Esophagus squamous epithelium (tissue), 5 donors: ENCODE results near the gene DNAJC7. TPM values are rescaled to one million over a fixed set of nuclear protein-coding genes. Genes with fewer than 3 reads are reported as not detected.

Source experiments
- DNase-seq: peaks from one replicate; lab custom pipeline; 2025; lab: John Stamatoyannopoulos, UW
- H3K27ac ChIP-seq, 4 donors: fragments of 200-600 bp; sonication (generic); one replicate each; pipeline ENCODE4 v1.5.1; 2016 to 2019; ENCODE audit warnings: mild to moderate bottlenecking in 1 of 4
- H3K27me3 ChIP-seq, 4 donors: fragments of 200-600 bp; sonication (generic); 1 replicate in 3 of 4; 2 replicates in 1 of 4; pipeline versions ENCODE4 v1.5.1 to v1.6.0; 2017 to 2021; ENCODE audit warnings: antibody characterized with exemption in 1 of 4
- H3K36me3 ChIP-seq, 3 donors: fragments of 200-600 bp; sonication (generic); one replicate each; pipeline ENCODE4 v1.5.1; 2016 to 2019
- H3K4me1 ChIP-seq, 3 donors: fragments of 200-600 bp; sonication (generic); one replicate each; pipeline ENCODE4 v1.5.1; 2017 to 2019
- H3K4me3 ChIP-seq, 4 donors: fragments of 200-600 bp; sonication (generic); 1 replicate in 3 of 4; 2 replicates in 1 of 4; pipeline ENCODE4 v1.5.1; 2016 to 2019; ENCODE audit warnings: mild to moderate bottlenecking in 2 of 4, moderate library complexity in 1 of 4
- H3K9me3 ChIP-seq, 3 donors: fragments of 200-600 bp; sonication (generic); one replicate each; pipeline ENCODE4 v1.5.1; 2016 to 2019
- CTCF ChIP-seq, 6 experiments: fragments of 450-650 bp in 4 of 6; fragments of 200-600 bp in 2 of 6; sonication (generic) in 2 of 6; IDR thresholded peaks; one replicate each; pipeline ENCODE4 v1.5.1; 2016 to 2019; ENCODE audit warnings: antibody characterized with exemption in 6 of 6, mild to moderate bottlenecking in 4 of 6, moderate library complexity in 4 of 6
- POLR2A ChIP-seq, 4 donors: fragments of 450-650 bp; IDR thresholded peaks; one replicate each; pipeline ENCODE4 v1.6.1; 2017; ENCODE audit warnings: antibody characterized with exemption in 4 of 4, mild to moderate bottlenecking in 4 of 4, moderate library complexity in 3 of 4
- WGBS, 2 donors: methylation state at CpG; one replicate each; pipeline ENCODE4 v1.1.5; 2018; 5-methylcytosine and 5-hydroxymethylcytosine counted together
- intact Hi-C: fragments of 100-400 bp; cut with DNase I; formaldehyde crosslinking; loops from one replicate; pipeline ENCODE4 v1.15.0; 2022
- total RNA-seq, 4 donors: library from RNA; depleted of rRNA; stranded (reverse); fragments of >200 nt; gene quantifications; one replicate each; pipeline ENCODE4 v1.1.0, GENCODE V29; 2016
- donor health status: DM: yes; HTN: yes; CAD: no.

DNAJC7 gene
- total RNA-seq, 4 donors from 2014 or later = 42.6 to 82.0 (median 67.2) TPM

GRCh38 chr17:41941168-41941567 lies 76.1 kb downstream of the DNAJC7 start:
- WGBS, 2 donors = 50 to 63% methylated on average over 3 to 5 of the region's 5 CpGs
- Histone ChIP-seq H3K4me3 (no peak overlapping the region), H3K36me3 (no peaks in the 10 kb centered on the region), H3K27me3 (no peaks in the 10 kb centered on the region), H3K9me3 (no peaks in the 10 kb centered on the region), H3K27ac (no peak overlapping the region), H3K4me1 (no peaks in the 10 kb centered on the region)
- DNase-seq = no peak
- no peak for TF ChIP-seq CTCF (IDR thresholded peaks at IDR 0.05)
- no peak for TF ChIP-seq POLR2A (IDR thresholded peaks at IDR 0.05)
- intact Hi-C loops = no loop called here

GRCh38 chr17:41939693-41940090 lies 77.5 kb downstream of the DNAJC7 start:
- no peak for TF ChIP-seq CTCF (IDR thresholded peaks at IDR 0.05)
- TF ChIP-seq POLR2A (IDR thresholded peaks at IDR 0.05) = no peak
- Histone ChIP-seq H3K36me3 (no peaks in the 10 kb centered on the region), H3K4me1 (no peaks in the 10 kb centered on the region), H3K27me3 (no peaks in the 10 kb centered on the region), H3K27ac (no peak overlapping the region), H3K9me3 (no peaks in the 10 kb centered on the region), H3K4me3 (no peak overlapping the region)
- intact Hi-C loops = no loop called here
- 90 to 91% methylated on average over 6 of the region's 6 CpGs for WGBS, 2 donors
- no peak for DNase-seq

GRCh38 chr17:41939044-41939692 lies 78.1 kb downstream of the DNAJC7 start:
- H3K4me3 ChIP-seq = no peak overlapping the region
- DNase-seq = no peak
- H3K36me3 ChIP-seq = no peaks in the 10 kb centered on the region
- no peaks in the 10 kb centered on the region for H3K9me3 ChIP-seq
- intact Hi-C loops = no loop called here
- H3K27me3 ChIP-seq = no peaks in the 10 kb centered on the region
- no peak overlapping the region for H3K27ac ChIP-seq
- 78 to 89% methylated on average over 4 of the region's 4 CpGs for WGBS, 2 donors
- TF ChIP-seq POLR2A (IDR thresholded peaks at IDR 0.05) = no peak
- TF ChIP-seq CTCF (IDR thresholded peaks at IDR 0.05) = no peak
- H3K4me1 ChIP-seq = no peaks in the 10 kb centered on the region

GRCh38 chr17:41937970-41938954 lies 79.0 kb downstream of the DNAJC7 start:
- WGBS, 2 donors = 88 to 96% methylated on average over 8 to 16 of the region's 19 CpGs
- no peak for DNase-seq

More at GRCh38 chr17:41937970-41938954, 79.0 kb downstream of the DNAJC7 start:
- Histone ChIP-seq H3K27ac (no peak overlapping the region), H3K9me3 (no peaks in the 10 kb centered on the region), H3K4me3 (no peak overlapping the region), H3K27me3 (no peaks in the 10 kb centered on the region), H3K4me1 (no peaks in the 10 kb centered on the region), H3K36me3 (no peaks in the 10 kb centered on the region)
- no peak for TF ChIP-seq CTCF (IDR thresholded peaks at IDR 0.05)
- intact Hi-C loops = no loop called here
